HCT116 (cell line): ENCODE measurements around the gene SUOX. TPM values are rescaled to one million over a fixed set of nuclear protein-coding genes. Genes with fewer than 3 reads are reported as not detected.

Experiments
- ATAC-seq: fragments of 200-7000 bp; cut with Tn5 transposase; 2 replicates; pipeline ENCODE4 v1.9.1; 2020; ENCODE audit warnings: mild to moderate bottlenecking, moderate library complexity
- BruUV-seq: library from RNA; stranded (reverse); fragments of 400-500 nt; replicated peaks from 2 replicates; lab custom pipeline; 2021; lab: Mats Ljungman, UMichigan
- CTCF ChIA-PET: fragments of 300-600 bp; sonication (Branson Sonifier 250); formaldehyde crosslinking; loops from one replicate; lab custom pipeline; 2021; ENCODE audit warnings: antibody characterized with exemption; lab: Charles Lee
- POLR2A ChIA-PET: fragments of 300-600, 350-600 bp; sonication (Branson Sonifier 250); formaldehyde crosslinking; loops from one replicate; lab custom pipeline; 2021; ENCODE audit warnings: antibody characterized with exemption; lab: Charles Lee
- RAD21 ChIA-PET, 2 experiments: fragments of 300-600 bp; sonication (Branson Sonifier 250); formaldehyde crosslinking; loops; one replicate each; lab custom pipeline; 2023; ENCODE audit warnings: low total read pairs in 2 of 2; ENCODE audit not compliant: uncharacterized antibody in 2 of 2, unreplicated experiment in 2 of 2, low non-redundant PET in 1 of 2; lab: Charles Lee
- DNase-seq: peaks from one replicate; pipeline ENCODE4 v3.0.0-alpha.2; 2010; ENCODE audit warnings: low read depth, low spot score
- H2AFZ ChIP-seq: fragments of 200-600 bp; shearing (Covaris generic), sonication (generic); 2 replicates; pipeline ENCODE4 v1.6.1; 2017; ENCODE audit warnings: low read depth, mixed run types, mixed read lengths, antibody characterized with exemption, low read length; ENCODE audit not compliant: poor library complexity, severe bottlenecking
- H3K27ac ChIP-seq: 2 replicates; pipeline ENCODE4 v1.5.1; 2012; ENCODE audit warnings: low read depth, low read length
- H3K27me3 ChIP-seq: fragments of 200-600 bp; sonication (generic); 2 replicates; pipeline ENCODE4 v1.6.1; 2016; ENCODE audit warnings: mixed run types, low read length, mixed read lengths; ENCODE audit not compliant: insufficient read depth
- H3K36me3 ChIP-seq, 2 experiments: fragments of 200-500 bp in 1 of 2; fragments of 200-600 bp in 1 of 2; sonication (Bioruptor generic) in 1 of 2; sonication (generic) in 1 of 2; 2 replicates each; pipeline versions ENCODE4 v1.5.1 to v1.6.1; 2014 to 2016; ENCODE audit warnings: low read length in 2 of 2, inconsistent platforms in 1 of 2, mixed read lengths in 1 of 2, mixed run types in 1 of 2; ENCODE audit not compliant: insufficient read depth in 2 of 2, control insufficient read depth in 1 of 2
- H3K4me1 ChIP-seq, 2 experiments: fragments of 200-600 bp in 1 of 2; sonication (generic) in 1 of 2; 2 replicates each; pipeline versions ENCODE4 v1.5.1 to v1.6.1; 2012 to 2017; ENCODE audit warnings: low read length in 2 of 2, inconsistent platforms in 1 of 2, mild to moderate bottlenecking in 1 of 2, mixed read lengths in 1 of 2, mixed run types in 1 of 2, moderate library complexity in 1 of 2; ENCODE audit not compliant: insufficient read depth in 2 of 2, control insufficient read depth in 1 of 2
- H3K4me2 ChIP-seq: fragments of 200-600 bp; sonication (generic); 2 replicates; pipeline ENCODE4 v1.6.1; 2017; ENCODE audit warnings: mixed run types, low read length, mixed read lengths
- H3K4me3 ChIP-seq, 2 experiments: fragments of 200-600 bp in 1 of 2; sonication (generic) in 1 of 2; replicated peaks in 1 of 2; 2 replicates each; pipeline ENCODE4 v1.5.1; 2011 to 2016; ENCODE audit warnings: low read length in 2 of 2, control low read depth in 1 of 2, low read depth in 1 of 2, mild to moderate bottlenecking in 1 of 2, mixed read lengths in 1 of 2, mixed run types in 1 of 2
- H3K79me2 ChIP-seq: fragments of 200-600 bp; sonication (generic); 2 replicates; pipeline ENCODE4 v1.6.1; 2017; ENCODE audit warnings: mild to moderate bottlenecking, mixed run types, low read length, moderate library complexity, mixed read lengths; ENCODE audit not compliant: insufficient read depth
- H3K9ac ChIP-seq: fragments of 200-600 bp; sonication (generic); 2 replicates; pipeline ENCODE4 v1.6.1; 2016; ENCODE audit warnings: low read length, mixed read lengths
- H3K9me2 ChIP-seq: fragments of 200-600 bp; sonication (generic), shearing (Covaris generic); 2 replicates; pipeline ENCODE4 v1.6.1; 2017; ENCODE audit warnings: mixed run types, mild to moderate bottlenecking, moderate library complexity; ENCODE audit not compliant: insufficient read depth
- H3K9me3 ChIP-seq, 2 experiments: fragments of 200-500 bp in 1 of 2; fragments of 200-600 bp in 1 of 2; sonication (Bioruptor generic) in 1 of 2; sonication (generic) in 1 of 2; 2 replicates each; pipeline ENCODE4 v1.6.1; 2014 to 2017; ENCODE audit warnings: low read length in 2 of 2, mixed read lengths in 2 of 2, inconsistent platforms in 1 of 2, low read depth in 1 of 2, mild to moderate bottlenecking in 1 of 2, mixed run types in 1 of 2, moderate library complexity in 1 of 2; ENCODE audit not compliant: control insufficient read depth in 1 of 2, insufficient read depth in 1 of 2
- H4K20me1 ChIP-seq: fragments of 200-600 bp; sonication (generic), shearing (Covaris generic); 2 replicates; pipeline ENCODE4 v1.6.1; 2017; ENCODE audit warnings: mixed run types, mild to moderate bottlenecking, moderate library complexity; ENCODE audit not compliant: insufficient read depth
- CBX3 ChIP-seq: IDR thresholded peaks from 2 replicates; pipeline ENCODE4 v1.6.1; 2012; ENCODE audit warnings: low read depth
- CTCF ChIP-seq, 3 experiments: fragments of 200-600 bp in 1 of 3; sonication (generic) in 1 of 3; IDR thresholded peaks in 2 of 3; conservative IDR thresholded peaks in 1 of 3; 2 replicates each; pipeline ENCODE4 v1.5.1; 2012 to 2017; ENCODE audit warnings: low read depth in 2 of 3, low read length in 2 of 3, antibody characterized with exemption in 1 of 3, borderline replicate concordance in 1 of 3, control low read depth in 1 of 3, mild to moderate bottlenecking in 1 of 3, mixed read lengths in 1 of 3, mixed run types in 1 of 3, moderate library complexity in 1 of 3; ENCODE audit not compliant: insufficient read depth in 1 of 3
- EGR1 ChIP-seq: IDR thresholded peaks from 2 replicates; pipeline ENCODE4 v1.6.1; 2012; ENCODE audit warnings: low read depth
- EZH2 ChIP-seq: fragments of 200-600 bp; sonication (generic); IDR thresholded peaks from 2 replicates; pipeline ENCODE4 v1.6.1; 2017; ENCODE audit warnings: antibody characterized with exemption, mixed run types
- POLR2AphosphoS5 ChIP-seq: IDR thresholded peaks from 2 replicates; pipeline ENCODE4 v1.6.1; 2011; ENCODE audit warnings: mild to moderate bottlenecking, low read depth, low read length, moderate library complexity
- RAD21 ChIP-seq: IDR thresholded peaks from 2 replicates; pipeline ENCODE4 v1.6.1; 2012; ENCODE audit warnings: low read depth, mild to moderate bottlenecking
- SIN3A ChIP-seq: IDR thresholded peaks from 2 replicates; pipeline ENCODE4 v1.6.1; 2012; ENCODE audit warnings: low read depth
- SP1 ChIP-seq: IDR thresholded peaks from 2 replicates; pipeline ENCODE4 v1.6.1; 2012; ENCODE audit warnings: low read depth
- SRF ChIP-seq: IDR thresholded peaks from 2 replicates; pipeline ENCODE4 v1.6.1; 2012; ENCODE audit warnings: low read depth
- ZFX ChIP-seq: fragments of 450-650 bp; IDR thresholded peaks from 2 replicates; pipeline ENCODE4 v1.6.1; 2017
- ZNF274 ChIP-seq: fragments of 200-500 bp; sonication (Bioruptor generic); IDR thresholded peaks from 2 replicates; pipeline ENCODE4 v1.6.1; 2014; ENCODE audit warnings: mild to moderate bottlenecking, low read depth, low read length, inconsistent platforms
- intact Hi-C: fragments of 100-400 bp; cut with micrococcal nuclease; formaldehyde crosslinking; loops from 2 replicates; pipeline ENCODE4 v1.10.0; 2022
- total RNA-seq: library from RNA; stranded (reverse); gene quantifications from one replicate; pipeline ENCODE4 v1.2.1, GENCODE V29; 2021; ENCODE audit not compliant: unreplicated experiment
- TF ChIP-seq, protein P1 (sequence below): IDR thresholded peaks from 2 replicates; pipeline ENCODE4 v1.6.1; 2012
- TF ChIP-seq, protein P2 (sequence below): IDR thresholded peaks from 2 replicates; pipeline ENCODE4 v1.6.1; 2012; ENCODE audit warnings: low read depth

The SUOX gene
- total RNA-seq, 1 experiment from 2014 or later = 18.0 TPM

DNA sequence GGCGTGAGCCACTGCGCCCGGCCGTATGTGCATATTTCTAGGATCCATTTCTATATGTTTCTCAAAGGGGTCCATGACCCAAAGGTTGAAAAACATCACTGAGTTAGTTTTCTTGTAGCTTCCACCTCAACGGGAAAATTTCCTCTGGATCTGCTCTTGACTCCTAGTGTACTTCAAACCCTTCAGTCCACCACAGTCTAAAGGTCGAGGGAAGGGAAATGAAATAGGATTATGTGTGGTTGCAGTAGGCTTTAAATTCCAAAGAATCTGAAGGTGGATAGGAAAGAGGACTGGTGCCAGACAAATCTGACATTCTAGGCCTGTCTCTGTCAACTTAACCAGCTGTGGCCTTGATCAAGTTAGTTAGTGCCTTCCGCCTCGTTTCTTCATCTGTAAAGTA lies 1.7 kb upstream of the SUOX start:
- POLR2A ChIA-PET = interaction anchor here (1.1 kb wide), 1 partner anchor 12 kb away, joined by 3 read pairs; no protein-coding TSS in a partner anchor
- intact Hi-C loops = loop anchor here (5.0 kb wide), 1 partner anchor 122 kb away; the partner anchor contains the start of genes RPL41 and ZC3H10
- Histone ChIP-seq H3K79me2 (no peaks in the 10 kb centered on the region), H3K9me2 (no peaks in the 10 kb centered on the region), H3K9ac (no peak overlapping the region), H3K4me3 (no peak overlapping the region), H2AFZ (no peak overlapping the region), H3K27me3 (no peaks in the 10 kb centered on the region), H4K20me1 (no peaks in the 10 kb centered on the region), H3K36me3 (peaks cover 13 to 27% of the 10 kb centered on the region in 2 experiments; a peak in 2 of 4 replicates), H3K4me2 (no peak overlapping the region), H3K27ac (no peak overlapping the region), H3K9me3 (no peaks in the 10 kb centered on the region), H3K4me1 (peaks cover 8 to 15% of the 10 kb centered on the region in 2 experiments; a peak in 3 of 4 replicates)
- BruUV-seq = no TSS peak
- RAD21 ChIA-PET = interaction anchor here (1.3 to 2.0 kb wide), 2 partner anchors 21 to 34 kb away, joined by 4 to 6 read pairs; partner anchors contain the start of gene RAB5B (in 1 of the 2)
- CTCF ChIA-PET = interaction anchor here (0.7 to 3.5 kb wide), 17 partner anchors 11 to 258 kb away, joined by 3 to 48 read pairs (median 5); partner anchors contain the start of genes DNAJC14, ERBB3 and RAB5B
- no peak for ATAC-seq
- DNase-seq = no peak
- TF ChIP-seq CBX3 = no peak
- TF ChIP-seq EZH2 = no peak
- no peak for TF ChIP-seq SRF
- no peak for TF ChIP-seq ZFX
- no peak for TF ChIP-seq ZNF274
- TF ChIP-seq RAD21 = no peak
- no peak for TF ChIP-seq EGR1
- TF ChIP-seq, protein P1, sequence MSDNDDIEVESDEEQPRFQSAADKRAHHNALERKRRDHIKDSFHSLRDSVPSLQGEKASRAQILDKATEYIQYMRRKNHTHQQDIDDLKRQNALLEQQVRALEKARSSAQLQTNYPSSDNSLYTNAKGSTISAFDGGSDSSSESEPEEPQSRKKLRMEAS = no peak
- TF ChIP-seq, protein P2, sequence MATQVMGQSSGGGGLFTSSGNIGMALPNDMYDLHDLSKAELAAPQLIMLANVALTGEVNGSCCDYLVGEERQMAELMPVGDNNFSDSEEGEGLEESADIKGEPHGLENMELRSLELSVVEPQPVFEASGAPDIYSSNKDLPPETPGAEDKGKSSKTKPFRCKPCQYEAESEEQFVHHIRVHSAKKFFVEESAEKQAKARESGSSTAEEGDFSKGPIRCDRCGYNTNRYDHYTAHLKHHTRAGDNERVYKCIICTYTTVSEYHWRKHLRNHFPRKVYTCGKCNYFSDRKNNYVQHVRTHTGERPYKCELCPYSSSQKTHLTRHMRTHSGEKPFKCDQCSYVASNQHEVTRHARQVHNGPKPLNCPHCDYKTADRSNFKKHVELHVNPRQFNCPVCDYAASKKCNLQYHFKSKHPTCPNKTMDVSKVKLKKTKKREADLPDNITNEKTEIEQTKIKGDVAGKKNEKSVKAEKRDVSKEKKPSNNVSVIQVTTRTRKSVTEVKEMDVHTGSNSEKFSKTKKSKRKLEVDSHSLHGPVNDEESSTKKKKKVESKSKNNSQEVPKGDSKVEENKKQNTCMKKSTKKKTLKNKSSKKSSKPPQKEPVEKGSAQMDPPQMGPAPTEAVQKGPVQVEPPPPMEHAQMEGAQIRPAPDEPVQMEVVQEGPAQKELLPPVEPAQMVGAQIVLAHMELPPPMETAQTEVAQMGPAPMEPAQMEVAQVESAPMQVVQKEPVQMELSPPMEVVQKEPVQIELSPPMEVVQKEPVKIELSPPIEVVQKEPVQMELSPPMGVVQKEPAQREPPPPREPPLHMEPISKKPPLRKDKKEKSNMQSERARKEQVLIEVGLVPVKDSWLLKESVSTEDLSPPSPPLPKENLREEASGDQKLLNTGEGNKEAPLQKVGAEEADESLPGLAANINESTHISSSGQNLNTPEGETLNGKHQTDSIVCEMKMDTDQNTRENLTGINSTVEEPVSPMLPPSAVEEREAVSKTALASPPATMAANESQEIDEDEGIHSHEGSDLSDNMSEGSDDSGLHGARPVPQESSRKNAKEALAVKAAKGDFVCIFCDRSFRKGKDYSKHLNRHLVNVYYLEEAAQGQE = no peak
- no peak for TF ChIP-seq POLR2AphosphoS5
- TF ChIP-seq SP1 = no peak
- no peak for TF ChIP-seq SIN3A
- TF ChIP-seq CTCF (IDR thresholded peaks at IDR 0.05 in 2 of 3, conservative IDR thresholded peaks at IDR 0.05 in 1 of 3; ENCODE audit: borderline replicate concordance in 1 of 3, insufficient read depth in 1 of 3, low read depth in 2 of 3, low read length in 2 of 3) = no peak
